ENCODE results near the gene TMEM45A. TPM values are rescaled to one million over a fixed set of nuclear protein-coding genes. Genes with fewer than 3 reads are reported as not detected.

TMEM45A gene
- total and polyA plus RNA-seq, 8 donors: 23.5 to 53.8 (median 43.1) TPM

DNA sequence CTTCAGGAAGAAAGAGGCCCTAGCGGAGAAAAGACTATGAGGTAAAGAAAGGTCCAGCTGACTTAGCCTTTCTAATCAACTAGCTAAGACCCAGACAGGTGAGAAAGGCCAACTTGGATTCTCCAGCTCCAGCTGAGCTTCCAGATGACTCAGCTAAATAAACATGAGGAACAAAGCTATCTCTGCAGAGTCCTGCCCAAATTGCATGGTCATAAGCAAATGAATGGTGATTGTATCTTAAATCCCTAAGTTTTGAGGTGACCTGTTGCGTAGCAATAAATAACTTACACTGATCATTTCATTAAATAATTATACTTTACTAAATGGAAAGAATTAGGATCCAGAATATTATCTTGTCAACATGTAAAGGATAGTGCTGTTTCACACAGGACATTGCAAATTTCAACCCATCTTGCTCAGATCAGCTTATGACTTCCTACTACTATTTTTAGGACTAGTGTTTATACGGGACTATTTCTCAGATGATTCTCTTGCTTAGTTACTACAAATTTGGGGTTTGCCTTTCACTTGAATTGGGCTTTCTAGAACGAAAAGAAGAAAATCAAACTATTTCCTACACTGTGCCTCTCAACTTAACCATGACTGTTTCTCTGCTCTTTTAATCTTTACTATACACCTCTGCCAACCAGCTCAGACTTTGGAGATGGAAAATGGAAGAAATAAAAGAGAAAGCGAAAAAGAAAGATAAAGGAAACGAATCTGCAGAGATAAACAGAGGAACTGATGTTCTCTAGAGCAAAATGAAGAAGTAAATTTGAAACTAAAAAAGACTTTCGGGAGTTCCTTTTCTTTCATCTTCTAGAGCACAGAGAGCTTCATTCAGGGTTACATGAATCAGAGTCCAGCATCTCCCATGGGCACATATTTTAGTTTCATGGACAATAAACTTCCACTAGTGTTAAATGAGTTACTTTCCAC lies 110.4 kb downstream of the TMEM45A start:
- intact Hi-C loops (cut with DNase I): no loop called here
- TF ChIP-seq, protein P1, sequence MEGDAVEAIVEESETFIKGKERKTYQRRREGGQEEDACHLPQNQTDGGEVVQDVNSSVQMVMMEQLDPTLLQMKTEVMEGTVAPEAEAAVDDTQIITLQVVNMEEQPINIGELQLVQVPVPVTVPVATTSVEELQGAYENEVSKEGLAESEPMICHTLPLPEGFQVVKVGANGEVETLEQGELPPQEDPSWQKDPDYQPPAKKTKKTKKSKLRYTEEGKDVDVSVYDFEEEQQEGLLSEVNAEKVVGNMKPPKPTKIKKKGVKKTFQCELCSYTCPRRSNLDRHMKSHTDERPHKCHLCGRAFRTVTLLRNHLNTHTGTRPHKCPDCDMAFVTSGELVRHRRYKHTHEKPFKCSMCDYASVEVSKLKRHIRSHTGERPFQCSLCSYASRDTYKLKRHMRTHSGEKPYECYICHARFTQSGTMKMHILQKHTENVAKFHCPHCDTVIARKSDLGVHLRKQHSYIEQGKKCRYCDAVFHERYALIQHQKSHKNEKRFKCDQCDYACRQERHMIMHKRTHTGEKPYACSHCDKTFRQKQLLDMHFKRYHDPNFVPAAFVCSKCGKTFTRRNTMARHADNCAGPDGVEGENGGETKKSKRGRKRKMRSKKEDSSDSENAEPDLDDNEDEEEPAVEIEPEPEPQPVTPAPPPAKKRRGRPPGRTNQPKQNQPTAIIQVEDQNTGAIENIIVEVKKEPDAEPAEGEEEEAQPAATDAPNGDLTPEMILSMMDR (IDR thresholded peaks at IDR 0.05): no peak
- peak overlapping the region in 1 of 2 donors; percentile 59 for H3K27ac ChIP-seq
- H3K36me3 ChIP-seq: no peaks in the 10 kb centered on the region
- no peaks in the 10 kb centered on the region for H3K27me3 ChIP-seq
- no peaks in the 10 kb centered on the region for H3K4me1 ChIP-seq
- DNase-seq: no peak
- no peaks in the 10 kb centered on the region for H3K9me3 ChIP-seq
- peak; percentile 50 for ATAC-seq
- H3K4me3 ChIP-seq: no peak overlapping the region

GRCh38 chr3:100603469-100603868 lies 111.0 kb downstream of the TMEM45A start:
- no peaks in the 10 kb centered on the region for H3K4me1 ChIP-seq
- no peaks in the 10 kb centered on the region for H3K27me3 ChIP-seq
- no peaks in the 10 kb centered on the region for H3K36me3 ChIP-seq
- DNase-seq: peak in 1 of 4 donors; percentile 10
- no peak overlapping the region for H3K4me3 ChIP-seq
- peak; percentile 63 for ATAC-seq
- H3K9me3 ChIP-seq: no peaks in the 10 kb centered on the region
- H3K27ac ChIP-seq: peak overlapping the region in 1 of 2 donors; percentile 59
- intact Hi-C loops (cut with DNase I): no loop called here
- TF ChIP-seq, protein P1 (IDR thresholded peaks at IDR 0.05): no peak

- ATAC-seq (no peak), DNase-seq (no peak)
- no peak overlapping the region for H3K27ac ChIP-seq
- H3K36me3 ChIP-seq: no peaks in the 10 kb centered on the region
- H3K9me3 ChIP-seq: no peaks in the 10 kb centered on the region
- TF ChIP-seq, protein P1 (IDR thresholded peaks at IDR 0.05): no peak
- no peak overlapping the region for H3K4me3 ChIP-seq
- intact Hi-C loops (cut with DNase I): no loop called here
- H3K27me3 ChIP-seq: no peaks in the 10 kb centered on the region
- no peaks in the 10 kb centered on the region for H3K4me1 ChIP-seq
Measured at GRCh38 chr3:100605358-100605757, 112.9 kb downstream of the TMEM45A start.

- H3K9me3 ChIP-seq: no peaks in the 10 kb centered on the region
- TF ChIP-seq, protein P1 (IDR thresholded peaks at IDR 0.05): no peak
- intact Hi-C loops (cut with DNase I): no loop called here
- no peak overlapping the region for H3K27ac ChIP-seq
- no peaks in the 10 kb centered on the region for H3K4me1 ChIP-seq
- H3K27me3 ChIP-seq: no peaks in the 10 kb centered on the region
- no peak overlapping the region for H3K4me3 ChIP-seq
- ATAC-seq (no peak), DNase-seq (no peak)
- no peaks in the 10 kb centered on the region for H3K36me3 ChIP-seq
Measured at GRCh38 chr3:100606894-100607512, 114.6 kb downstream of the TMEM45A start.

GRCh38 chr3:100609305-100609704 lies 116.9 kb downstream of the TMEM45A start, which contains the start of gene ADGRG7:
Gene ADGRG7, plus strand, starts transcription at chr3:100609601. Its CDS starts 256 bp downstream, at chr3:100609857.
- ATAC-seq (no peak), DNase-seq (no peak)
- Histone ChIP-seq H3K36me3 (no peaks in the 10 kb centered on the region), H3K9me3 (no peaks in the 10 kb centered on the region), H3K27ac (no peak within 1 kb of the TSS), H3K4me1 (no peaks in the 10 kb centered on the region), H3K4me3 (no peak within 1 kb of the TSS), H3K27me3 (no peaks in the 10 kb centered on the region)
- TF ChIP-seq, protein P1 (IDR thresholded peaks at IDR 0.05): no peak
- intact Hi-C loops (cut with DNase I): no loop called here

Data from left lung (tissue), 10 donors.